ENCODE data around the gene MCM8. TPM values are rescaled to one million over a fixed set of nuclear protein-coding genes. Genes with fewer than 3 reads are reported as not detected.

The MCM8 gene
- total RNA-seq, 4 donors from 2014 or later = 4.6 to 7.4 (median 6.0) TPM

DNA sequence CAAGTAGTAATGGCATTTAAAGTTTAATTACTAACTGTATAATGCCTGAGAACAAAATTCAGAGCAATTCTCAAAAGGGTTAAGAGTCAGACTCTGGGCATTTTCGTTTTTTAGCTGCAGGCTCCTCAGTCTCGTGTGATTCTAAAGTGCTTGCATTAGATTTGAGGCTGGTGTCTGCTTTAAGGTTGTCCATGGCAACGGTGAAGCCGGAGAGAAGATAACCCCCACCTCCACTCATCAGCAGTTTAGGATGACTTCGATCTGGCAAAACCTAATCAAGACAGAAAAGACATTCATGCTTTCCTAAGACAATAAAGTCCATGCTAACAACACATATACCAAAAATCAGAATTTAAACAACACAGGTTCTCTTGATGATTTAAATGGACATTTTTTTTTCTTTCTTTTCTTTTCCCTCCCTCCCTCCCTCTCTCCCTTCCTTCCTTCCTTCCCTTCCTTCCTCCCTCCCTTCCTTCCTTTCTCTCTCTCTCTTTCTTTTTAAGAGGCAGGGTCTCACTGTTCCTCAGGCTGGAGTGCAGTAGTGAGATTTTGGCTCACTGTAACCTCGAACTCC, 11.9 kb upstream of the MCM8 start:
- Histone ChIP-seq H3K27me3 (no peaks in the 10 kb centered on the region), H3K4me3 (no peak overlapping the region), H3K9me3 (no peaks in the 10 kb centered on the region), H3K27ac (no peak overlapping the region), H3K36me3 (peaks cover 9 to 61% of the 10 kb centered on the region in 2 donors), H3K4me1 (no peaks in the 10 kb centered on the region)
- ATAC-seq = no peak
- 69 to 79% methylated on average over 5 to 6 of the region's 6 CpGs for WGBS, 2 donors (ENCODE audit: low coverage in 1 of 2)
- TF ChIP-seq, protein P1, sequence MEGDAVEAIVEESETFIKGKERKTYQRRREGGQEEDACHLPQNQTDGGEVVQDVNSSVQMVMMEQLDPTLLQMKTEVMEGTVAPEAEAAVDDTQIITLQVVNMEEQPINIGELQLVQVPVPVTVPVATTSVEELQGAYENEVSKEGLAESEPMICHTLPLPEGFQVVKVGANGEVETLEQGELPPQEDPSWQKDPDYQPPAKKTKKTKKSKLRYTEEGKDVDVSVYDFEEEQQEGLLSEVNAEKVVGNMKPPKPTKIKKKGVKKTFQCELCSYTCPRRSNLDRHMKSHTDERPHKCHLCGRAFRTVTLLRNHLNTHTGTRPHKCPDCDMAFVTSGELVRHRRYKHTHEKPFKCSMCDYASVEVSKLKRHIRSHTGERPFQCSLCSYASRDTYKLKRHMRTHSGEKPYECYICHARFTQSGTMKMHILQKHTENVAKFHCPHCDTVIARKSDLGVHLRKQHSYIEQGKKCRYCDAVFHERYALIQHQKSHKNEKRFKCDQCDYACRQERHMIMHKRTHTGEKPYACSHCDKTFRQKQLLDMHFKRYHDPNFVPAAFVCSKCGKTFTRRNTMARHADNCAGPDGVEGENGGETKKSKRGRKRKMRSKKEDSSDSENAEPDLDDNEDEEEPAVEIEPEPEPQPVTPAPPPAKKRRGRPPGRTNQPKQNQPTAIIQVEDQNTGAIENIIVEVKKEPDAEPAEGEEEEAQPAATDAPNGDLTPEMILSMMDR (IDR thresholded peaks at IDR 0.05) = no peak
- TF ChIP-seq POLR2A (IDR thresholded peaks at IDR 0.05) = no peak
- no peak for TF ChIP-seq EP300 (IDR thresholded peaks at IDR 0.05)
- TF ChIP-seq POLR2AphosphoS5 (IDR thresholded peaks at IDR 0.05) = no peak

DNA sequence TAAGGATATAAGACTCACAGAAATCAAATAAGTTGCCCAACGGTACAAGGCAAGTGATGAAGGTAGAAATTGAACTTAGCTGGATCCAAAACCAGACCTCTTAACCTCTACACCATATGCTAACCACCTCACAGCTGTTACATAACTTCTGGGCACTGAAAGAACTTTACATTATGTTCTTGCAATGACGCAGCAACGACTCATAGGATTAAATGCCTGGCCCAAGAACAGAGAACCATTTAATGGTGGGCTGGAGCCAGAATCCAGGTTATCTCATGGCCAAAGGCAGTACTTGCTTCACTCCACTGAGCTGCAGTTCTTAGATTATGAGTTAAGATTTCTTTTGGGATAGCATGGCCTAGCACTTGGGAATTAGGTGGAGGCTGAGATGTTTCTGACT, 4.5 kb upstream of the MCM8 start:
- TF ChIP-seq EP300 (IDR thresholded peaks at IDR 0.05) = no peak
- no peak for TF ChIP-seq POLR2A (IDR thresholded peaks at IDR 0.05)
- TF ChIP-seq, protein P1 (IDR thresholded peaks at IDR 0.05) = no peak
- TF ChIP-seq POLR2AphosphoS5 (IDR thresholded peaks at IDR 0.05) = no peak
- no peak overlapping the region for H3K4me3 ChIP-seq
- no peak overlapping the region for H3K27ac ChIP-seq
- H3K27me3 ChIP-seq = no peaks in the 10 kb centered on the region
- ATAC-seq = no peak
- H3K36me3 ChIP-seq = peaks cover 9 to 73% of the 10 kb centered on the region in 2 donors
- H3K9me3 ChIP-seq = no peaks in the 10 kb centered on the region
- 65 to 84% methylated on average over 2 to 3 of the region's 3 CpGs for WGBS, 2 donors (ENCODE audit: low coverage in 1 of 2)
- peaks cover 0 to 17% (median 6%) of the 10 kb centered on the region in 3 donors for H3K4me1 ChIP-seq

DNA sequence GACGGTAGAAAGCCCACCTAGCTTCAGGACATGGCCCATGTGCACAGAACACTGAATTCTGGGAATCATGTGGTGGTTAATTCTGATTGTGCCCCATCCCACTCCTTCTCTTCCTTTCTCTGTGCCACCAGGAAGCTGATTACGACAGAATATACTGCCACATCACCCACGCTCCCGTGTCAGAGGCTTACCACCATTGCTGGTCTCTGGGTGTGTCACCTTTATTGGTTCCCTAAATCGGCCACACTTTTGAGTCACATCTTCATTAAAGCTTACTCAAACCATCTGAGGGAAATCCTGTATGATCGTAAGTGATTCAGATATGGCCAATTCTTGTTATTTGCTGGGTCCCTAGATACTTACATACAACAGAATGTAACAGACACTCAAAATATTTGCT, 3.2 kb upstream of the MCM8 start:
- peaks cover 6 to 60% of the 10 kb centered on the region in 2 donors for H3K36me3 ChIP-seq
- TF ChIP-seq POLR2A (IDR thresholded peaks at IDR 0.05) = no peak
- no peak for TF ChIP-seq POLR2AphosphoS5 (IDR thresholded peaks at IDR 0.05)
- TF ChIP-seq EP300 (IDR thresholded peaks at IDR 0.05) = no peak
- TF ChIP-seq, protein P1 (IDR thresholded peaks at IDR 0.05) = no peak
- H3K4me3 ChIP-seq = no peak overlapping the region
- no peaks in the 10 kb centered on the region for H3K27me3 ChIP-seq
- H3K9me3 ChIP-seq = no peaks in the 10 kb centered on the region
- H3K27ac ChIP-seq = no peak overlapping the region
- ATAC-seq = no peak
- H3K4me1 ChIP-seq = peaks cover 0 to 27% (median 13%) of the 10 kb centered on the region in 3 donors
- 84% methylated on average over 5 to 6 of the region's 6 CpGs for WGBS, 2 donors (ENCODE audit: low coverage in 1 of 2)

DNA sequence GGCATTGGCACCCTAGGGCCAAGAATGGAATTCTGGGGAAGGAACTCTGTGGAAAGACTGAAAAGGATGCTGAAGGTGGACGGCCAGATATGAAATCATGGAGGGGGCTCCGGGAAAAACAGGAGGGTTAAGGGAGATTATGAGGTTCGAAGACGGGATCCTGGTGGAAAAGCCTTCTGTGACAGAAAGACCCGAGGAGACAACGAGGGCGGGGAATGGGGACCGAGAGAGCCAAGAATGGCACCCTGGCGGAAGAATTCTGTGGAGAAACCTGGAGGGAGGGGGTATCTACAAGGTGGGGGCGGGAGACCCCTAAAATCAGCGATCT, 545 bp upstream of the MCM8 start:
- H3K9me3 ChIP-seq = no peaks in the 10 kb centered on the region
- H3K36me3 ChIP-seq = peaks cover 0 to 58% of the 10 kb centered on the region in 2 donors
- peaks cover 0 to 27% (median 13%) of the 10 kb centered on the region in 3 donors for H3K4me1 ChIP-seq
- TF ChIP-seq POLR2AphosphoS5 (IDR thresholded peaks at IDR 0.05) (no peak), EP300 (IDR thresholded peaks at IDR 0.05) (no peak), POLR2A (IDR thresholded peaks at IDR 0.05) (no peak)
- TF ChIP-seq, protein P1 (IDR thresholded peaks at IDR 0.05) = no peak
- H3K4me3 ChIP-seq = peak overlapping the region; percentile 47 to 68
- no peaks in the 10 kb centered on the region for H3K27me3 ChIP-seq
- H3K27ac ChIP-seq = peak overlapping the region in 3 of 4 donors; percentile 77 to 86 (median 79)
- WGBS, 2 donors (ENCODE audit: low coverage in 1 of 2) = 1 to 2% methylated on average over 10 of the region's 11 CpGs
- no peak for ATAC-seq

DNA sequence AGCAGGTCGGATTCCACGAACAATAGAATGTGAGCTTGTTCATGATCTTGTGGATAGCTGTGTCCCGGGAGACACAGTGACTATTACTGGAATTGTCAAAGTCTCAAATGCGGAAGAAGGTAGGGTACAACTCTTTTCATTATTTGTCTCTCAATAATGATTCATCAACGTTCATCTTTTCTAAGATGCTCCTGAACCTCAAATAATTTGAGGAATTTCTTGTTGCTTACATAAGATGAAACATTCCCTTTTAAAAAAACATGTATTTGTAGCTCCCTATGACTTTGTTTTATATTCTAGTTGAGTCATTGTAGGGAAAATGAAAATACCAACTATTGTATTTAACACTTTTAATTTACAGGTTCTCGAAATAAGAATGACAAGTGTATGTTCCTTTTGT, 17.0 kb downstream of the MCM8 start:
- H3K4me3 ChIP-seq = no peak overlapping the region
- TF ChIP-seq POLR2A (IDR thresholded peaks at IDR 0.05) = no peak
- TF ChIP-seq, protein P1 (IDR thresholded peaks at IDR 0.05) = no peak
- no peak for ATAC-seq
- 95 to 96% methylated on average over 6 of the region's 6 CpGs for WGBS, 2 donors (ENCODE audit: low coverage in 1 of 2)
- no peak overlapping the region for H3K27ac ChIP-seq
- no peaks in the 10 kb centered on the region for H3K4me1 ChIP-seq
- no peaks in the 10 kb centered on the region for H3K27me3 ChIP-seq
- H3K9me3 ChIP-seq = no peaks in the 10 kb centered on the region
- H3K36me3 ChIP-seq = peaks cover 0 to 58% of the 10 kb centered on the region in 2 donors

Data from gastroesophageal sphincter (tissue), 4 donors.